Measurements from ENCODE around the gene EDNRA.

- no peak for TF ChIP-seq CTCF (IDR thresholded peaks at IDR 0.05)
- TF ChIP-seq POLR2A (IDR thresholded peaks at IDR 0.05): no peak
These were observed 86.4 kb downstream of the EDNRA start for GRCh38 chr4:147567276-147567675.

All from breast epithelium (tissue), 3 donors.